Stomach (tissue), 9 donors: ENCODE results near the gene NDFIP2. TPM values are rescaled to one million over a fixed set of nuclear protein-coding genes. Genes with fewer than 3 reads are reported as not detected.

Experiments
- DNase-seq, 2 donors: peaks; one replicate each; pipeline versions ENCODE4 v3.0.0 to v3.0.0-alpha.2; 2013 to 2019
- H3K27ac ChIP-seq, 5 donors: fragments of 200-600 bp in 4 of 5; sonication (generic) in 4 of 5; one replicate each; pipeline ENCODE4 v1.5.1; 2013 to 2019; ENCODE audit warnings: mild to moderate bottlenecking in 1 of 5, moderate library complexity in 1 of 5
- H3K27me3 ChIP-seq, 3 donors: fragments of 200-600 bp; sonication (generic); one replicate each; pipeline ENCODE4 v1.5.1; 2017 to 2019; ENCODE audit warnings: mixed run types in 1 of 3
- H3K36me3 ChIP-seq, 4 donors: fragments of 200-600 bp; sonication (generic); 1 replicate in 3 of 4; 2 replicates in 1 of 4; pipeline ENCODE4 v1.5.1; 2016 to 2019
- H3K4me1 ChIP-seq, 4 donors: fragments of 200-600 bp; sonication (generic); one replicate each; pipeline ENCODE4 v1.5.1; 2016 to 2019
- H3K4me3 ChIP-seq, 4 donors: fragments of 200-600 bp; sonication (generic) in 3 of 4; one replicate each; pipeline ENCODE4 v1.5.1; 2016 to 2019; ENCODE audit warnings: mild to moderate bottlenecking in 1 of 4
- H3K9me3 ChIP-seq, 4 donors: fragments of 200-600 bp; sonication (generic); one replicate each; pipeline ENCODE4 v1.5.1; 2016 to 2019
- EP300 ChIP-seq: sonication (generic); formaldehyde crosslinking; IDR thresholded peaks from one replicate; pipeline ENCODE4 v1.6.1; 2017; ENCODE audit warnings: antibody characterized with exemption
- POLR2A ChIP-seq, 4 donors: fragments of 450-650 bp; IDR thresholded peaks; one replicate each; pipeline ENCODE4 v1.6.1; 2016; ENCODE audit warnings: antibody characterized with exemption in 4 of 4, control low read depth in 2 of 4, mild to moderate bottlenecking in 1 of 4, moderate library complexity in 1 of 4
- POLR2AphosphoS5 ChIP-seq, 3 donors: sonication (generic); formaldehyde crosslinking; IDR thresholded peaks; one replicate each; pipeline ENCODE4 v1.6.1; 2016; ENCODE audit warnings: antibody characterized with exemption in 3 of 3
- WGBS, 5 donors: extraction: QIAGEN DNeasy Blood & Tissue Kit in 3 of 5; methylation state at CpG; one replicate each; pipeline versions ENCODE4 v1.1.5 to v1.1.7; 2013 to 2018; 5-methylcytosine and 5-hydroxymethylcytosine counted together
- intact Hi-C: fragments of 100-400 bp; cut with DNase I; formaldehyde crosslinking; loops from one replicate; pipeline ENCODE4 v1.15.1; 2023; ENCODE audit warnings: low total_unique reads
- polyA plus RNA-seq, 3 donors: library from polyadenylated mRNA; stranded (reverse); fragments of 200-250 nt; gene quantifications; one replicate each; pipeline ENCODE4 v1.2.3, GENCODE V29; 2013
- total RNA-seq, 5 donors: library from RNA; depleted of rRNA; stranded (reverse); fragments of >200 nt; gene quantifications; one replicate each; pipeline versions ENCODE4 v1.1.0 to v1.2.3, GENCODE V29; 2014 to 2016
- TF ChIP-seq, protein P1 (sequence below), 7 experiments: fragments of 450-650 bp in 4 of 7; fragments of 200-600 bp in 3 of 7; sonication (generic) in 3 of 7; IDR thresholded peaks; one replicate each; pipeline ENCODE4 v1.5.1; 2016 to 2019; ENCODE audit warnings: antibody characterized with exemption in 7 of 7, control low read depth in 2 of 7, mild to moderate bottlenecking in 1 of 7
- donor health status: healthy with polysubstance abuse.
- donor health status: Bipolar disorder and iron deficiency.
- donor health status: healthy.

Gene NDFIP2
- total and polyA plus RNA-seq, 8 donors, result 2.9 to 56.5 (median 14.7) TPM

DNA sequence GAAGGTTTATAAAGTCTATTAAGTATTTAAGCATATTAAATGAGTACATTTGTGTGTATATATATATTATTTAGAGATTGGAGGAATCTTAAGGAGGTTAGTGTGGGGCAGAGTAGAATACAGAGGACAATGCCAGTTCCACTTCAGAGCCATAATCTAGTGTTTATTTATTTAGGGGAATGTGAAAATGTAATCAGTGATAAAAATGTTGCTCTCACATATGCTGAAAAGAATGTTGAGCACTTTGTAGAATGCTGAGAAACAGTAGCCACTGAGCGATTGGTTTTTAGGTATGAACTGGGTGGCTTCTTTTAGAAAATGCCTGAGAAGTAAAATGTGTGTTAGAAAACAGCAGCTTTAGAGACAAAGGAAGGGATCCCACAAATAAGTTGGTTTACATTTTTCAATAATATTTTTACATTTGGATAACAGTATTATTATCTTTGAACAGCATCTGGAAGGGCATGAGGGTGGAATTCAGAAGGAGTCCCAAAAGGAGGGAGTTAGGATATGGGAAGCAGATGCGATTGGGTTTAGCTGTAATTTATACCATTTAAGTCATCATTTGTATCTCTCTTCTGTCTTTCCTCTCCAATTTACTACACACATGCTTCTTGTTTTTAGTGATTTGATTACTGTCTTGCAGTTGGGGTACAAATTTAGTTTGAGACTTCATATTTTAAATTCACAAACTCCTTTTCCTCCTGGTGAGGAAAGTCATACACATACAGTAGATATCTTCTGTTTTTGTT lies 68.6 kb downstream of the NDFIP2 start:
- Histone ChIP-seq H3K4me1 (peaks cover 0 to 14% (median 6%) of the 10 kb centered on the region in 4 donors), H3K36me3 (no peaks in the 10 kb centered on the region), H3K27ac (no peak overlapping the region), H3K4me3 (no peak overlapping the region), H3K27me3 (no peaks in the 10 kb centered on the region), H3K9me3 (no peaks in the 10 kb centered on the region)
- 61 to 74% (median 69%) methylated on average over 2 of the region's 2 CpGs for WGBS, 5 donors
- intact Hi-C loops, result no loop called here
- peak in 1 of 2 donors; percentile 9 for DNase-seq
- TF ChIP-seq, protein P1, sequence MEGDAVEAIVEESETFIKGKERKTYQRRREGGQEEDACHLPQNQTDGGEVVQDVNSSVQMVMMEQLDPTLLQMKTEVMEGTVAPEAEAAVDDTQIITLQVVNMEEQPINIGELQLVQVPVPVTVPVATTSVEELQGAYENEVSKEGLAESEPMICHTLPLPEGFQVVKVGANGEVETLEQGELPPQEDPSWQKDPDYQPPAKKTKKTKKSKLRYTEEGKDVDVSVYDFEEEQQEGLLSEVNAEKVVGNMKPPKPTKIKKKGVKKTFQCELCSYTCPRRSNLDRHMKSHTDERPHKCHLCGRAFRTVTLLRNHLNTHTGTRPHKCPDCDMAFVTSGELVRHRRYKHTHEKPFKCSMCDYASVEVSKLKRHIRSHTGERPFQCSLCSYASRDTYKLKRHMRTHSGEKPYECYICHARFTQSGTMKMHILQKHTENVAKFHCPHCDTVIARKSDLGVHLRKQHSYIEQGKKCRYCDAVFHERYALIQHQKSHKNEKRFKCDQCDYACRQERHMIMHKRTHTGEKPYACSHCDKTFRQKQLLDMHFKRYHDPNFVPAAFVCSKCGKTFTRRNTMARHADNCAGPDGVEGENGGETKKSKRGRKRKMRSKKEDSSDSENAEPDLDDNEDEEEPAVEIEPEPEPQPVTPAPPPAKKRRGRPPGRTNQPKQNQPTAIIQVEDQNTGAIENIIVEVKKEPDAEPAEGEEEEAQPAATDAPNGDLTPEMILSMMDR (IDR thresholded peaks at IDR 0.05), result no peak
- TF ChIP-seq POLR2AphosphoS5 (IDR thresholded peaks at IDR 0.05), result no peak
- TF ChIP-seq POLR2A (IDR thresholded peaks at IDR 0.05), result no peak
- TF ChIP-seq EP300, result no peak

DNA sequence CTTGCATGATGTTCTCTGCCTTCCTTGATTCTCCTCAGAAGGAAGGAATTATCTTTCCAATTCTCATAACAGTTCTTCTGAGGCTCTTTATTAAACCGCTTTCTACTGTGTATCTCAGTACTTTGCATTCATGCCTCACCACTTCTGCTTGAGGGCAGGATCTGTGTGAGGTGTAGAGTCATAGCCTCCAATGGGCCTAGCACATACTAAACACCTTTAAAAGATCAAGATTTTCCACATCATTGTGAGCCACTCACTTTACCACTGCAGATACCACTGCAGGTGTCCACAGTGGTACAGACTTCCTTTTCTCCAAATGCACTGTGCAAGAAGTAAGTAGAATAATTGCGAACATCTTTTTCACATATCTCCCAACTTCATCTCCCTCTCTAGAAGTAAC lies 76.7 kb downstream of the NDFIP2 start:
- Histone ChIP-seq H3K4me1 (no peaks in the 10 kb centered on the region), H3K4me3 (no peak overlapping the region), H3K9me3 (peaks cover 0 to 35% (median 15%) of the 10 kb centered on the region in 4 donors), H3K36me3 (peaks cover 0 to 31% (median 12%) of the 10 kb centered on the region in 4 donors), H3K27me3 (no peaks in the 10 kb centered on the region), H3K27ac (no peak overlapping the region)
- no peak for TF ChIP-seq POLR2AphosphoS5 (IDR thresholded peaks at IDR 0.05)
- TF ChIP-seq, protein P1 (IDR thresholded peaks at IDR 0.05), result no peak
- no peak for TF ChIP-seq EP300
- TF ChIP-seq POLR2A (IDR thresholded peaks at IDR 0.05), result no peak
- intact Hi-C loops, result no loop called here
- no peak for DNase-seq
- 94 to 98% (median 98%) methylated on average over 2 of the region's 2 CpGs for WGBS, 5 donors

DNA sequence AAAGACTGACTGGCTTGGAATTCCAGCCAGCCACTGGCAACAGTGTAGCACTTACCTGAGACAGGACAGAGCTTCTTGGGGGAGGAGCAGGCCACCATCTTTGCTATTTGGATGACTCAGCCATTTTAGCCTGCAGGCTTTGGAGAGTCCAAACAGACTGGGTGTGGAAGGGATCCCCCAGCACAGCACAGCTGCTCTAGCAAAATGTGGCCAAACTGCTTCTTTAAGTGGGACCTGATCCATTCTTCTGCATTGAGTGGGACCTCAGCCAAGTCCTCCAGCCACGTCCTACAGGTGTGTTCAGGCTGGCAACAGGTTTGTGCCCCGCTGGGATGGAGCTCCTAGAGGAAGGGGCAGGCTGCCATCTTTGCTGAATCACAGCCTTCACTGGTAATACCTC lies 80.0 kb downstream of the NDFIP2 start:
- Histone ChIP-seq H3K27me3 (no peaks in the 10 kb centered on the region), H3K4me3 (no peak overlapping the region), H3K9me3 (peaks cover 0 to 57% (median 31%) of the 10 kb centered on the region in 4 donors), H3K36me3 (peaks cover 0 to 31% (median 12%) of the 10 kb centered on the region in 4 donors), H3K27ac (no peak overlapping the region), H3K4me1 (no peaks in the 10 kb centered on the region)
- no peak for DNase-seq
- intact Hi-C loops, result no loop called here
- TF ChIP-seq, protein P1 (IDR thresholded peaks at IDR 0.05), result no peak
- no peak for TF ChIP-seq POLR2A (IDR thresholded peaks at IDR 0.05)
- TF ChIP-seq POLR2AphosphoS5 (IDR thresholded peaks at IDR 0.05), result no peak
- TF ChIP-seq EP300, result no peak
- WGBS, 5 donors, result 83 to 92% (median 86%) methylated on average over 2 of the region's 2 CpGs

DNA sequence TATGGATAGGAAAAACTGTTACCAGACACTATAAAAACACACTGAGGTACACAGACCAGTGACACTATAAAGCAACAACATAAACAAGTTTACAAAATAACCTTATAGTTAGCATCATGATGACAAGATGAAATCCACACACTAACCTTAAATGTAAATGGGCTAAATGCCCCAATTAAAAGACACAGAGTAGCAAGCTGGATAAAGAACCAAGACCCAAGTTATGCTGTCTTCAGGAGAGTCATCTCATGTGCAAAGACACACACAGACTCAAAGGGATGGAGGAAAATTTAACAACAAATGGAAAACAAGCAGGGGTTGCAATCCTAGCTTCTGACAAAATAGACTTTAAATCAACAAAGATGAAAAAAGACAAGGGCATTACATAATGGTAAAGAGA lies 81.6 kb downstream of the NDFIP2 start:
- no peak overlapping the region for H3K27ac ChIP-seq
- no peak for TF ChIP-seq POLR2A (IDR thresholded peaks at IDR 0.05)
- no peak for TF ChIP-seq EP300
- TF ChIP-seq, protein P1 (IDR thresholded peaks at IDR 0.05), result no peak
- TF ChIP-seq POLR2AphosphoS5 (IDR thresholded peaks at IDR 0.05), result no peak
- H3K36me3 ChIP-seq, result peaks cover 0 to 31% (median 12%) of the 10 kb centered on the region in 4 donors
- intact Hi-C loops, result no loop called here
- no peaks in the 10 kb centered on the region for H3K4me1 ChIP-seq
- H3K27me3 ChIP-seq, result no peaks in the 10 kb centered on the region
- peaks cover 0 to 60% (median 36%) of the 10 kb centered on the region in 4 donors for H3K9me3 ChIP-seq
- H3K4me3 ChIP-seq, result no peak overlapping the region
- no peak for DNase-seq
